SK-N-SH treated with all-trans-retinoic acid at 6 μM for 48 hours (cell line): ENCODE measurements around the gene CAST.

Experiments
- ATAC-seq: fragments of 200-7000 bp; cut with Tn5 transposase; 3 replicates; pipeline ENCODE4 v1.9.1; 2020; ENCODE audit warnings: mild to moderate bottlenecking, moderate library complexity
- ARNTL ChIP-seq: fragments of 450-650 bp; formaldehyde crosslinking; IDR thresholded peaks from 2 replicates; pipeline ENCODE4 v1.5.0; 2020; ENCODE audit warnings: low read depth, mild to moderate bottlenecking, moderate library complexity, borderline replicate concordance
- CSDC2 ChIP-seq: fragments of 250-450 bp; sonication (Bioruptor Pico); IDR thresholded peaks from 2 replicates; pipeline ENCODE4 v1.5.0; 2020; ENCODE audit warnings: mild to moderate bottlenecking, moderate library complexity
- ESRRG ChIP-seq: fragments of 250-450 bp; sonication (Bioruptor Pico); IDR thresholded peaks from 2 replicates; pipeline ENCODE4 v1.6.1; 2021; ENCODE audit warnings: mild to moderate bottlenecking
- GLIS3 ChIP-seq: fragments of 250-450 bp; sonication (Bioruptor Pico); IDR thresholded peaks from 2 replicates; pipeline ENCODE4 v1.5.0; 2020; ENCODE audit warnings: mild to moderate bottlenecking, moderate library complexity
- ISL1 ChIP-seq: fragments of 250-450 bp; sonication (Bioruptor Pico); IDR thresholded peaks from 2 replicates; pipeline ENCODE4 v2.1.2; 2022; ENCODE audit warnings: mild to moderate bottlenecking, moderate library complexity
- OSR1 ChIP-seq: fragments of 250-450 bp; sonication (Bioruptor Pico); IDR thresholded peaks from 2 replicates; pipeline ENCODE4 v1.8.0; 2022; ENCODE audit warnings: moderate library complexity, mild to moderate bottlenecking, inconsistent platforms
- PPARA ChIP-seq: fragments of 250-450 bp; sonication (Bioruptor Pico); IDR thresholded peaks from 2 replicates; pipeline ENCODE4 v1.5.0; 2020; ENCODE audit warnings: mild to moderate bottlenecking, borderline replicate concordance
- RARB ChIP-seq: fragments of 250-450 bp; sonication (Bioruptor Pico); IDR thresholded peaks from 2 replicates; pipeline ENCODE4 v1.8.0; 2021; ENCODE audit warnings: mild to moderate bottlenecking, moderate library complexity
- SNAI2 ChIP-seq: fragments of 250-450 bp; sonication (Bioruptor Pico); IDR thresholded peaks from 2 replicates; pipeline ENCODE4 v1.5.0; 2020; ENCODE audit warnings: mild to moderate bottlenecking, moderate library complexity
- TCF4 ChIP-seq: fragments of 250-450 bp; sonication (Bioruptor Pico); IDR thresholded peaks from 2 replicates; pipeline ENCODE4 v1.8.0; 2021; ENCODE audit warnings: mild to moderate bottlenecking, moderate library complexity, borderline replicate concordance
- TOX ChIP-seq: fragments of 250-450 bp; sonication (Bioruptor Pico); IDR thresholded peaks from 2 replicates; pipeline ENCODE4 v1.8.0; 2021; ENCODE audit warnings: mild to moderate bottlenecking, moderate library complexity, borderline replicate concordance
- ZC3H10 ChIP-seq: fragments of 250-450 bp; sonication (Bioruptor Pico); IDR thresholded peaks from 2 replicates; pipeline ENCODE4 v1.5.1; 2021; ENCODE audit warnings: mild to moderate bottlenecking, moderate library complexity
- ZFP3 ChIP-seq: fragments of 250-450 bp; sonication (Bioruptor Pico); IDR thresholded peaks from 2 replicates; pipeline ENCODE4 v1.5.0; 2020; ENCODE audit warnings: mild to moderate bottlenecking, moderate library complexity
- ZFP30 ChIP-seq: fragments of 450-650 bp; formaldehyde crosslinking; IDR thresholded peaks from 2 replicates; pipeline ENCODE4 v1.5.0; 2022; ENCODE audit warnings: mild to moderate bottlenecking, moderate library complexity
- ZNF565 ChIP-seq: fragments of 450-650 bp; formaldehyde crosslinking; conservative IDR thresholded peaks from 2 replicates; pipeline ENCODE4 v1.5.0; 2020; ENCODE audit warnings: low read depth, mild to moderate bottlenecking, moderate library complexity
- ZNF70 ChIP-seq: fragments of 450-650 bp; formaldehyde crosslinking; IDR thresholded peaks from 2 replicates; pipeline ENCODE4 v1.5.0; 2020; ENCODE audit warnings: mild to moderate bottlenecking, moderate library complexity
- ZNF8 ChIP-seq: fragments of 450-650 bp; formaldehyde crosslinking; IDR thresholded peaks from 2 replicates; pipeline ENCODE4 v1.5.0; 2020; ENCODE audit warnings: mild to moderate bottlenecking, moderate library complexity
- TF ChIP-seq, protein P1 (sequence below): fragments of 250-450 bp; sonication (Bioruptor Pico); IDR thresholded peaks from 2 replicates; pipeline ENCODE4 v1.8.0; 2020; ENCODE audit warnings: mild to moderate bottlenecking, moderate library complexity, borderline replicate concordance
- TF ChIP-seq, protein P2 (sequence below): fragments of 250-450 bp; sonication (Bioruptor Pico); IDR thresholded peaks from 2 replicates; pipeline ENCODE4 v1.5.1; 2021; ENCODE audit warnings: mild to moderate bottlenecking, moderate library complexity
- TF ChIP-seq, protein P3 (sequence below): fragments of 250-450 bp; sonication (Bioruptor Pico); IDR thresholded peaks from 2 replicates; pipeline ENCODE4 v1.5.0; 2020; ENCODE audit warnings: mild to moderate bottlenecking, moderate library complexity
- TF ChIP-seq, protein P4 (sequence below): fragments of 250-450 bp; sonication (Bioruptor Pico); IDR thresholded peaks from 2 replicates; pipeline ENCODE4 v1.5.1; 2020; ENCODE audit warnings: low read depth, mild to moderate bottlenecking, moderate library complexity

CAST gene

DNA sequence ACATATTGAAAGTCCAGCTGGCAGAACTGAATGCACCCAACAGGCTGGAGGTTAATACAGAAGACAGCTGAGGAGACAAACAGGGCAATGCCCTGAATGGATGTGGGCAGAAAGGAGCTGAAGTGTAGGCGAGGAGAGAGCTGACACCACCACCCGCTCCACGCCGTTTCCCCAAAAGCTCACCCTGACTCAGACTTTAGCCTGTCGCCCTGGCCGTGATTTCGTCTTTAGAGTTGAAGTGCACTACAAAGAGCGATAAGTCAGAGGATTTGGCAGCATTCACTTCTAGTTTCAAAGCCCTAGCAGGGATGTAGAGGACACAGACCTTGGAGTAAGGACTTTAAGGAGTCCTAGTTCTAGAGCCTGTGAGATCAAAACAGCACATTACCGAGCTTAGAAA lies 147.7 kb downstream of the CAST start:
- TF ChIP-seq TOX (CRISPR knock-in tag) (no peak), ZFP3 (no peak), ZFP30 (CRISPR knock-in tag) (no peak), TCF4 (no peak), PPARA (CRISPR knock-in tag) (no peak), RARB (CRISPR knock-in tag) (no peak), ARNTL (CRISPR knock-in tag) (no peak), SNAI2 (CRISPR knock-in tag) (no peak), ZNF565 (CRISPR knock-in tag) (no peak), ZNF70 (CRISPR knock-in tag) (no peak), ZC3H10 (CRISPR knock-in tag) (no peak)
- TF ChIP-seq, protein P1, sequence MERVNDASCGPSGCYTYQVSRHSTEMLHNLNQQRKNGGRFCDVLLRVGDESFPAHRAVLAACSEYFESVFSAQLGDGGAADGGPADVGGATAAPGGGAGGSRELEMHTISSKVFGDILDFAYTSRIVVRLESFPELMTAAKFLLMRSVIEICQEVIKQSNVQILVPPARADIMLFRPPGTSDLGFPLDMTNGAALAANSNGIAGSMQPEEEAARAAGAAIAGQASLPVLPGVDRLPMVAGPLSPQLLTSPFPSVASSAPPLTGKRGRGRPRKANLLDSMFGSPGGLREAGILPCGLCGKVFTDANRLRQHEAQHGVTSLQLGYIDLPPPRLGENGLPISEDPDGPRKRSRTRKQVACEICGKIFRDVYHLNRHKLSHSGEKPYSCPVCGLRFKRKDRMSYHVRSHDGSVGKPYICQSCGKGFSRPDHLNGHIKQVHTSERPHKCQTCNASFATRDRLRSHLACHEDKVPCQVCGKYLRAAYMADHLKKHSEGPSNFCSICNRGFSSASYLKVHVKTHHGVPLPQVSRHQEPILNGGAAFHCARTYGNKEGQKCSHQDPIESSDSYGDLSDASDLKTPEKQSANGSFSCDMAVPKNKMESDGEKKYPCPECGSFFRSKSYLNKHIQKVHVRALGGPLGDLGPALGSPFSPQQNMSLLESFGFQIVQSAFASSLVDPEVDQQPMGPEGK, result no peak
- TF ChIP-seq, protein P2, sequence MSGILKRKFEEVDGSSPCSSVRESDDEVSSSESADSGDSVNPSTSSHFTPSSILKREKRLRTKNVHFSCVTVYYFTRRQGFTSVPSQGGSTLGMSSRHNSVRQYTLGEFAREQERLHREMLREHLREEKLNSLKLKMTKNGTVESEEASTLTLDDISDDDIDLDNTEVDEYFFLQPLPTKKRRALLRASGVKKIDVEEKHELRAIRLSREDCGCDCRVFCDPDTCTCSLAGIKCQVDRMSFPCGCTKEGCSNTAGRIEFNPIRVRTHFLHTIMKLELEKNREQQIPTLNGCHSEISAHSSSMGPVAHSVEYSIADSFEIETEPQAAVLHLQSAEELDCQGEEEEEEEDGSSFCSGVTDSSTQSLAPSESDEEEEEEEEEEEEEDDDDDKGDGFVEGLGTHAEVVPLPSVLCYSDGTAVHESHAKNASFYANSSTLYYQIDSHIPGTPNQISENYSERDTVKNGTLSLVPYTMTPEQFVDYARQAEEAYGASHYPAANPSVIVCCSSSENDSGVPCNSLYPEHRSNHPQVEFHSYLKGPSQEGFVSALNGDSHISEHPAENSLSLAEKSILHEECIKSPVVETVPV, result no peak
- TF ChIP-seq, all 23 proteins: peak for 0
- ATAC-seq, result no peak

DNA sequence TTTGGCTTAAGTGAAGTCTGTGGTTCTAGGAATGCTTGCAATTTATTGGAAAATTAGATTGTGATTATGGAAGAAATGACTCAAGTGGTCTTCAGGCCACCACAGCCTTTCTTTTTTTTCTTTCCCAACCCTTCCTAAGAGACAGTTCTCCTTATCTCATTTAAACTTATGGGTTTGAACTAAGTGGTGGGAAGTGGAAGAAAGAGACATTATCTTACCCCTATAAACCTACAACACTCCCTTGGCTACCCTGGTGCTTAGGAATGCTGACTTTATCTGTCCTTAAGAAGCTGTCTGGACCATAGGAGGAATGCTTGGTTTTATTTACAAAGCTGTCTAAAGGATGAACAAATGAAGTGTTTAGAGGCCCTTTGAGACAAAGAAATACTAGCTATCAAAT lies 150.7 kb downstream of the CAST start:
- no peak for TF ChIP-seq ESRRG (CRISPR knock-in tag)
- no peak for TF ChIP-seq PPARA (CRISPR knock-in tag)
- TF ChIP-seq CSDC2 (CRISPR knock-in tag), result no peak
- no peak for TF ChIP-seq ISL1 (CRISPR knock-in tag)
- no peak for TF ChIP-seq ZNF565 (CRISPR knock-in tag)
- TF ChIP-seq ZNF8 (CRISPR knock-in tag), result no peak
- TF ChIP-seq, protein P3, sequence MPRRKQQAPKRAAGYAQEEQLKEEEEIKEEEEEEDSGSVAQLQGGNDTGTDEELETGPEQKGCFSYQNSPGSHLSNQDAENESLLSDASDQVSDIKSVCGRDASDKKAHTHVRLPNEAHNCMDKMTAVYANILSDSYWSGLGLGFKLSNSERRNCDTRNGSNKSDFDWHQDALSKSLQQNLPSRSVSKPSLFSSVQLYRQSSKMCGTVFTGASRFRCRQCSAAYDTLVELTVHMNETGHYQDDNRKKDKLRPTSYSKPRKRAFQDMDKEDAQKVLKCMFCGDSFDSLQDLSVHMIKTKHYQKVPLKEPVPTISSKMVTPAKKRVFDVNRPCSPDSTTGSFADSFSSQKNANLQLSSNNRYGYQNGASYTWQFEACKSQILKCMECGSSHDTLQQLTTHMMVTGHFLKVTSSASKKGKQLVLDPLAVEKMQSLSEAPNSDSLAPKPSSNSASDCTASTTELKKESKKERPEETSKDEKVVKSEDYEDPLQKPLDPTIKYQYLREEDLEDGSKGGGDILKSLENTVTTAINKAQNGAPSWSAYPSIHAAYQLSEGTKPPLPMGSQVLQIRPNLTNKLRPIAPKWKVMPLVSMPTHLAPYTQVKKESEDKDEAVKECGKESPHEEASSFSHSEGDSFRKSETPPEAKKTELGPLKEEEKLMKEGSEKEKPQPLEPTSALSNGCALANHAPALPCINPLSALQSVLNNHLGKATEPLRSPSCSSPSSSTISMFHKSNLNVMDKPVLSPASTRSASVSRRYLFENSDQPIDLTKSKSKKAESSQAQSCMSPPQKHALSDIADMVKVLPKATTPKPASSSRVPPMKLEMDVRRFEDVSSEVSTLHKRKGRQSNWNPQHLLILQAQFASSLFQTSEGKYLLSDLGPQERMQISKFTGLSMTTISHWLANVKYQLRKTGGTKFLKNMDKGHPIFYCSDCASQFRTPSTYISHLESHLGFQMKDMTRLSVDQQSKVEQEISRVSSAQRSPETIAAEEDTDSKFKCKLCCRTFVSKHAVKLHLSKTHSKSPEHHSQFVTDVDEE (CRISPR knock-in tag), result no peak
- no peak for TF ChIP-seq GLIS3
- TF ChIP-seq ZFP3, result no peak
- TF ChIP-seq RARB (CRISPR knock-in tag), result no peak
- TF ChIP-seq, protein P2, result no peak
- TF ChIP-seq, protein P1, result no peak
- TF ChIP-seq ZNF70 (CRISPR knock-in tag), result no peak
- no peak for TF ChIP-seq TOX (CRISPR knock-in tag)
- TF ChIP-seq, protein P4, sequence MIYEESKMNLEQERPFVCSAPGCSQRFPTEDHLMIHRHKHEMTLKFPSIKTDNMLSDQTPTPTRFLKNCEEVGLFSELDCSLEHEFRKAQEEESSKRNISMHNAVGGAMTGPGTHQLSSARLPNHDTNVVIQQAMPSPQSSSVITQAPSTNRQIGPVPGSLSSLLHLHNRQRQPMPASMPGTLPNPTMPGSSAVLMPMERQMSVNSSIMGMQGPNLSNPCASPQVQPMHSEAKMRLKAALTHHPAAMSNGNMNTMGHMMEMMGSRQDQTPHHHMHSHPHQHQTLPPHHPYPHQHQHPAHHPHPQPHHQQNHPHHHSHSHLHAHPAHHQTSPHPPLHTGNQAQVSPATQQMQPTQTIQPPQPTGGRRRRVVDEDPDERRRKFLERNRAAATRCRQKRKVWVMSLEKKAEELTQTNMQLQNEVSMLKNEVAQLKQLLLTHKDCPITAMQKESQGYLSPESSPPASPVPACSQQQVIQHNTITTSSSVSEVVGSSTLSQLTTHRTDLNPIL (CRISPR knock-in tag), result no peak
- no peak for TF ChIP-seq SNAI2 (CRISPR knock-in tag)
- no peak for ATAC-seq

DNA sequence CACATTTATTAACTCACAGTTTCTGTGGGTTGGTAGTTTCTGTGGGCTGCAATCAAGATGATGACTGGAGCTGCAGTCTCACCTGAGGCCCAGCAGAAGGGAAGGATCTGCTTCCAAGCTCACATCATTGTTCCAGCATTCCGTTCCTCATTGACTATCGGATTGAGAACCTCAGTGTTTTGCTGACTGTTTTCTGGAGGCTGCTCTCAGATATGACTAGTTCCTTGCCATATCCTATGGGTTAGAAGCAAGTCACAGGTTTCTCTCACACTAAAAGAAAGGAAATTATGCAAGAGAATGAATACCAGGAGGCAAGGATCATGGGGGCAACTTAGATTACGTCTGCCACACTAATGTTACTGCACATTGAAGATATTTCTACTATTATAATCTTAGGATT lies 151.9 kb downstream of the CAST start:
- TF ChIP-seq, protein P1, result no peak
- no peak for TF ChIP-seq TCF4
- no peak for TF ChIP-seq RARB (CRISPR knock-in tag)
- TF ChIP-seq ESRRG (CRISPR knock-in tag), result no peak
- no peak for TF ChIP-seq ISL1 (CRISPR knock-in tag)
- TF ChIP-seq OSR1 (CRISPR knock-in tag), result no peak
- TF ChIP-seq PPARA (CRISPR knock-in tag), result no peak
- TF ChIP-seq SNAI2 (CRISPR knock-in tag), result no peak
- no peak for ATAC-seq
